Activated CD4-positive, alpha-beta T cell treated with anti-CD3 and anti-CD28 coated beads for 4 hours (primary cell): ENCODE results near the gene JAK1.

Experiments used
- DNase-seq, 2 donors: peaks; one replicate each; pipeline ENCODE4 v3.0.0-alpha.2; 2020

JAK1 gene

GRCh38 chr1:64887689-64888217 lies 78.6 kb downstream of the JAK1 start:
- no peak for DNase-seq

- DNase-seq: no peak
Observed at GRCh38 chr1:64886877-64887276, 79.5 kb downstream of the JAK1 start.

DNA sequence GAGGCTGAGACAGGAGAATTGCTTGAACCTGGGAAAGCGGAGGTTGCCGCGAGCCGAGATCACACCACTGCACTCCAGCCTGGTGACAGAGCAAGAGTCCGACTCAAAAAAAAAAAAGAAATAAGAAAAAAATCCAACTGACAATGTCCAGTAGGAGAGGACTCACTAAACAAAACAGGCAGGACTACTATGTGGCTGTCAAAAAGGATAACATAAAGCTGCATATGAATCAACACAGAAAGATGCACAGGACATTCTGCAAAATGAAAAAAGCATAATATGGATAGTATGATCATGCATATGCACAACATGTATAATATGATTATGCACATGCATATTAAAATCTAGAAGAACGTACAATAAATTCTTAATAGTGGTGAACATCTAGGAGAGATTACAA lies 80.7 kb downstream of the JAK1 start:
- DNase-seq: no peak

DNA sequence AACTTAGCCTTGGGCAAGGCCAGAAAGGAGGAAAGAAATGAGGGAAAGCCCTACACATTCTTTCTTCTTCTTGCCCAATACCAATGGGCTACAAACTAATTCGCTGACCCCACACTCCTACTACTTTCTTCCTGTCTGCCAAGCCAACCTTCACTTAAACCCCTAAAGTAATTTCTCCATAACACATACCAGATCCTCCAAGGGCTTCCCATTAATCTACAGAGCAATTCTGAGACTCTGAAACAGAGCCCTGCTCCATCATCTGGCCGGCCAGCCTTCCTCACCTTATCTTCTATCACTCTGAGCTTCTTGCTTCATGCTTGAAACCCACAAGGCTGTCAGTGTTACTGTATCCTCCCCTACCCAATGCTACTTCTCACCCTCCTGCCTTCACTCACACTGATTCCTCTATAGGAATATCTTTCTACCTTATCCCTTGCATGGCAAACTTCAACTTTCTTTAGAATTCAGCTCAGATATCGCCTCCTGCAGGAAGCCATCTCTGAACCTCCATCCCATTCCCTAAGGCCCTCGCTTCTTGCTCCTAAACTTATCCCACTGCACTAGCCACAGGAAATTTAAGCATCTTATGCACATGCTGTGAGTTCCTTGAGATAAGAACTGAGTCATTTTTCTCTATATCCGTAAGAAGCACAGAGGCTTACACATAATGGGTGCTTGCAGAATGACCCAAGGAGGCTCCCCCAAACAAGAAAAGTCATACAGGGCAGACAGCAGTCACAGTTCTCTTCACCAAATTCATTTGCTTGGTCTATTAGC lies 81.9 kb downstream of the JAK1 start:
- no peak for DNase-seq

DNA sequence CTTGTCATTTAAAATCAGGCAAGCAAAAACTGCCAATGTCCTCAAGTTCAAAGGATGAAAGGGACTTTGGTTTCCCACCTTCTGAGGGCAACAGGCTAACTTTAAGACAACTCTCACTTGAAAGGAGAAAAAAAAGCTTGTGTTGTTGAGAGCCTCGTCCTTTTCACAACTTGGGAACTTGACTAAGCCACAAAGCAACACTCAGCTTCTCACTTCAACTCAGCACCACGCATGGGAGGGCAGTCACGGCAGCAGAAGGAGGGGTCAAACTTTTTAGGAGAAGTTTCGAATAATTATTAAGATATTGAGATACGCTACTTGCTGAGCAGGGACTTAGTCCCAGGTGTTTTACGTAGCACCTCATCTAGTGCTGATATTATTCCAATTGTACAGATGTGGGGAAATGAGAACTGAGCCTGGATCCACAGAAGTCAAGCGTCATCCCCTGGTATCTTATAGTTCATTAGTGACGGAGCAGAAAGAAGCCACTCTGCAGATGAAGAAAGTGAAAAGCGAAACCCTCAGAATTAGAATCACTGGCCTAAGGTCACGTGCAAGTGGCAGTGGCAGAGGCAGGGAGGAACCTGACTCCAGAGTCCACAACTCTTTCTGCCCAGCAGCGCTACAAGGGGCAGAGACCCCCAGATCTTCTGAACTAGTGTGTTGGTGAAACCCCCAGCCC lies 83.6 kb downstream of the JAK1 start:
- no peak for DNase-seq

- DNase-seq: no peak
Observed at GRCh38 chr1:64881281-64881680, 85.1 kb downstream of the JAK1 start.

DNA sequence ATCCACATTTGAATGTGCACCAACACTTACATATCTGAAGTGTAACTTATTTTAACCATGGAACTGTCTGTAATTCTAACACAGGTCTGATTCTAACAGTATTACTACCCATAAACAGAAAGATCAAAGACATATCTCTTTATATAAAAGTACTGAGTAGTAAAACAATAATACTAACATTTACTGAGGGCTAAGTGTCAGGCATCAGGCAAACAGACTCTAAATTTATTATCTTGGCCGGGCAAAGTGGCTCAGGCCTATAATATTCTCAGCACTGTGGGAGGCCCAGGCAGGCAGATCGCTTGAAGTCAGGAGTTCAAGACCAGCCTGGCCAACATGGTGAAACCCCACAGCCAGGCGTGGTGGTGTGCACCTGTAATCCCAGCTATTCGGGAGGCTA lies 85.9 kb downstream of the JAK1 start:
- no peak for DNase-seq

GRCh38 chr1:64878931-64879611 lies 87.3 kb downstream of the JAK1 start:
- DNase-seq: no peak

GRCh38 chr1:64878090-64878489 lies 88.3 kb downstream of the JAK1 start:
- DNase-seq: no peak

DNA sequence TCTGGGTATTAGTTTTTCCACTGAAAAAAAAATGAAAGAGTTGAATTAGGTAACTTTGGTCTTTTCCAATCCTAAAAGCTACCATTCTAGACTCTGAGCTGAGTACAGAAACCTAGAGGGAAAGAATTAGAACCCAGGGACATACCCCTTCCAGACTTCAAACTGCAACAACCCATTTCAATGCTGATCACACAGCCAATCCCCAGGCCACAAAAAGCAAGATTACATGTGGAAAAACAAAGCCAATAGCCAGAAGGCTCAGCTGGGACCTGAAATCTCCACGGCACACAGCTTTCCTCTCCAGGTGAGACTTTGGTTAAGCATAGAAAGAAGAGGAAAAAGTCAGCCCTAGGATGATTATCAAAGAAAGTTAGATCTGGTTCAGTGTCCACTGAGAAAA lies 88.8 kb downstream of the JAK1 start:
- no peak for DNase-seq

DNA sequence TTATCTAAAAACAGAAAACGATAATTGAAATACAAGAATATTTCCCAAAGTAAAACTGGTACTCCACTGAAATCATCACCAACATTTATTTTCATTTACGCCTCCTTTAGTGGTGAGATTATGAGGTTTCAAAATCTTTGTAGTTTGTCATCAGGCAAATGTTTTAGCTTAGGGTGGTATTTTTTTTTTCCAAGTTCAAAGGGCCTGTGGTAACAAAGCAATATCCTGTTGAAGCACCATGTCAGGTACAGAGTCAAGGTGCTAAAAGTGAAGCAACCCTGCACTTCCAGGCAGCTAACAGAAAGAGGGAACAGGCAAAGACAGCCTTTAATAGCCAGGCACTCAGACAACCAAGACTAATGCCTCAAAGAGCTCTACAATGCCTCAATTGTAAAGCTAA lies 89.2 kb downstream of the JAK1 start:
- DNase-seq: peak; percentile 21 to 37

GRCh38 chr1:64875606-64876005 lies 90.7 kb downstream of the JAK1 start:
- DNase-seq: no peak

DNA sequence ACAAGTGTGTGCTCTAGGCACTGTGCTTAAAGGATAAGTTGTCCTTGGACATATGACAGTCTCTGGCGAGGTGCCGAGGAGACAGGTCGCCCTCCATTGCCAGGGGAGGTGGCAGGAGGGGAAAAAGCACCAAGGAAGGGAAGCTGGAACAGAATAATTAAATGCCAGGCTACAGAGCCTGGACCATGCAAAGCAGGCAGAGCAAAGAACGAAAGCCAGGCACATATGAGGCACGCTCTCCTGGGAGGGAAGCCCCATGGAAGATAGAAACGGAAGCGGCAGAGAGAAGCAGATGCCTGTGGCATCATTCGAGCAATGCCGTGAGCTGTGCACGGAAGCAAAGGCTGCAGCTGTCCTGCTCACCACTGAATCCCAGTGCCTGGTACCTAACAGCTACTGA lies 91.2 kb downstream of the JAK1 start:
- DNase-seq: no peak

GRCh38 chr1:64874666-64875065 lies 91.7 kb downstream of the JAK1 start:
- no peak for DNase-seq

- DNase-seq: no peak
Observed at GRCh38 chr1:64873576-64873975, 92.8 kb downstream of the JAK1 start.

GRCh38 chr1:64872067-64872466 lies 94.3 kb downstream of the JAK1 start:
- no peak for DNase-seq

DNA sequence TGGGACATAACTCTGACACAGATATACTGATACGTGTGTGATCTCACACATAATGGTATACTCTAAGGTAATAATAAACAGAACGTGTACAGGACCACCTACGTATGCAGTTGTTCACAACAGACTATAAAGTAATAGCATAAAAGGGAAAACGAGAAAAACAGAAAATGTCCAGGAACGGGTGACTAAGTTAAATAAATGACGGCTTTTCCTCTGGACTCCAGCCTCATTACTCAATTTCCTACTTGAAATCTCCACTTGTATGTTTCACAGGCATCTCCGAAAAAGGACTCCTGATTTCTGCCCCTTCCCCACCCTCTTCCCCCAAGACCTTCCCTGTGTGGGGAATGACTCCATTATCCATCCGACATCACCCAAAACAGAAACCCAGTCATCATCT lies 95.1 kb downstream of the JAK1 start:
- DNase-seq: no peak

DNA sequence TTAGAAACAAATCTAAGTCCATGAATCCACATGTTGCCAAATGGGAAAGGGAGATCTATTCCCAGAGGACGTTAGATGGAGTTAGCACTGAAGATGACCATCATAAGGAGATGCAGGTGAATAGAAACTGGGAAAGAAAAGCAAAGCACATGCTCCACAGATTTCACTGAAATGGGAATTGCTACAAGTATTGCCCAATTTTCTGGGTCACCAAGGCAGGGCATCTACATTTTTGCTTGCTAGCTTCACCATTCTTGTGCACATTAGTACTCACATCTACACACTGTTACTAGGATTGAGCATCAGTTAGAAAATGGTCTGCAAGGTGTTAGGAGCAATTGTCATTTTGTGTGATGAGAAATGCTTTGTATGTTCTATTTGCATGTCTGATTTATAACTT lies 99.1 kb downstream of the JAK1 start:
- DNase-seq: no peak

- DNase-seq: no peak
Observed at GRCh38 chr1:64866689-64867088, 99.7 kb downstream of the JAK1 start.

DNA sequence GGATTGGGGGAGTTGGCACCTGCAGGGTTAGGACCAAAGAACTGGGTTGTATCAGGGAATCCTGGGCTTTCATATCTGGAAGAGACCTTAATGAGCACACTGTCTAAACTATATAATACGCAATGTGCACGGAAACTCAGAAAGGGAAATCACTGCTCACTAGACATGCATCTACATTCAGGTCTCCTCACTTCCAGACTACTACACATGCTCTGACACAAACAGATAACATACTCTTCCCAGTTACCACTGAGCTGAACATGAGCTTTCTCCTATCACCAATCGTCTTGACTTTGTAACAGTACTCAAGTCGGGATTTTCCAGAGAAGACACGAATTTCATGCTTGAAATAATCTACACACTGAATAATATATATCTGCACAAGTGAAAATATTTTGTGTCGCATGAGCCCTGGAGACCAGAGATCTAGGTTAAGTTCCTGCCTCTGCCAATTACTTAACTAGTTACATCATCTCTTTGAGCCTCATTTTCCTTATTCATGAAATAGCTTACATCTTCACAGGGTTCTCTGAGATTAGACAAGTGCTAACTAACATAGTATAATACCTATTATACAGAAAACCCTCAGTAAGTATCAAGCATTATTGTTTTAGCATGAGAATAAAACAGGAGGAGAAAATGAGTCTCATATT lies 101.1 kb downstream of the JAK1 start:
- no peak for DNase-seq

- peak; percentile 24 to 32 for DNase-seq
Observed at GRCh38 chr1:64864018-64864940, 102.1 kb downstream of the JAK1 start.

GRCh38 chr1:64861611-64862010 lies 104.7 kb downstream of the JAK1 start:
- no peak for DNase-seq
